HG02623 (cell line): ENCODE results near the gene THG1L.

Source experiments
- ATAC-seq: cut with Tn5 transposase; IDR thresholded peaks from one replicate; pipeline ENCODE4 v1.9.1; 2021; ENCODE audit warnings: moderate library complexity; ENCODE audit not compliant: unreplicated experiment

The THG1L gene

GRCh38 chr5:157750320-157750719 lies 19.1 kb downstream of the THG1L start:
- no peak for ATAC-seq

- ATAC-seq, result no peak
Measured at GRCh38 chr5:157756122-157756521, 24.9 kb downstream of the THG1L start.

GRCh38 chr5:157758706-157759105 lies 27.5 kb downstream of the THG1L start:
- ATAC-seq, result no peak

GRCh38 chr5:157761690-157762621 lies 30.7 kb downstream of the THG1L start:
- peak; percentile 70 for ATAC-seq

- ATAC-seq, result no peak
Measured at GRCh38 chr5:157764531-157764930, 33.3 kb downstream of the THG1L start.

GRCh38 chr5:157766442-157766841 lies 35.2 kb downstream of the THG1L start:
- no peak for ATAC-seq

- no peak for ATAC-seq
Measured at GRCh38 chr5:157766902-157767301, 35.7 kb downstream of the THG1L start.

- ATAC-seq, result no peak
Measured at GRCh38 chr5:157767689-157768088, 36.5 kb downstream of the THG1L start.

- no peak for ATAC-seq
Measured at GRCh38 chr5:157770665-157771064, 39.4 kb downstream of the THG1L start.

- no peak for ATAC-seq
Measured at GRCh38 chr5:157772127-157772526, 40.9 kb downstream of the THG1L start.

- no peak for ATAC-seq
Measured at GRCh38 chr5:157778121-157778805, 47.0 kb downstream of the THG1L start.

GRCh38 chr5:157779221-157779620 lies 48.0 kb downstream of the THG1L start:
- ATAC-seq, result no peak

GRCh38 chr5:157785801-157786200 lies 54.6 kb downstream of the THG1L start:
- ATAC-seq, result no peak
